Fibroblast of lung (primary cell): ENCODE data around the gene CHST11. TPM values are rescaled to one million over a fixed set of nuclear protein-coding genes. Genes with fewer than 3 reads are reported as not detected.

ENCODE experiments used
- DNase-seq, 2 donors: peaks; one replicate each; pipeline versions ENCODE4 v3.0.0 to v3.0.0-alpha.2; 2010; ENCODE audit warnings: low read depth in 2 of 2
- H2AFZ ChIP-seq: 2 replicates; pipeline ENCODE4 v1.5.1; 2012; ENCODE audit warnings: low read length, control low read depth, inconsistent platforms
- H3K27ac ChIP-seq: 2 replicates; pipeline ENCODE4 v1.5.1; 2011; ENCODE audit warnings: low read length, control low read depth; ENCODE audit not compliant: insufficient read depth
- H3K27me3 ChIP-seq: 2 replicates; pipeline ENCODE4 v1.5.1; 2011; ENCODE audit warnings: mild to moderate bottlenecking, low read length; ENCODE audit not compliant: control insufficient read depth, insufficient read depth
- H3K36me3 ChIP-seq: 2 replicates; pipeline ENCODE4 v1.5.1; 2011; ENCODE audit warnings: low read length; ENCODE audit not compliant: control insufficient read depth, insufficient read depth
- H3K4me1 ChIP-seq: 2 replicates; pipeline ENCODE4 v1.5.1; 2011; ENCODE audit warnings: low read length; ENCODE audit not compliant: control insufficient read depth, insufficient read depth; ENCODE audit errors: extremely low read depth
- H3K4me2 ChIP-seq: 2 replicates; pipeline ENCODE4 v1.5.1; 2011; ENCODE audit warnings: low read length, control low read depth; ENCODE audit not compliant: insufficient read depth; ENCODE audit errors: extremely low read depth
- H3K4me3 ChIP-seq, 4 experiments: fragments of 200-600 bp in 1 of 4; sonication (generic) in 1 of 4; replicated peaks in 1 of 4; 2 replicates each; pipeline ENCODE4 v1.5.1; 2011 to 2016; ENCODE audit warnings: low read length in 4 of 4, low read depth in 3 of 4, mild to moderate bottlenecking in 3 of 4, control low read depth in 2 of 4, inconsistent platforms in 1 of 4, mixed read lengths in 1 of 4; ENCODE audit not compliant: insufficient read depth in 1 of 4; ENCODE audit errors: control extremely low read depth in 1 of 4
- H3K79me2 ChIP-seq: 2 replicates; pipeline ENCODE4 v1.5.1; 2012; ENCODE audit warnings: mild to moderate bottlenecking, low read length, inconsistent platforms; ENCODE audit not compliant: control insufficient read depth, insufficient read depth
- H3K9ac ChIP-seq: 2 replicates; pipeline ENCODE4 v1.5.1; 2011; ENCODE audit warnings: mild to moderate bottlenecking, low read length, control low read depth; ENCODE audit not compliant: insufficient read depth
- H3K9me3 ChIP-seq: 2 replicates; pipeline ENCODE4 v1.5.1; 2012; ENCODE audit warnings: low read depth, low read length; ENCODE audit not compliant: control insufficient read depth, insufficient read depth
- H4K20me1 ChIP-seq: 2 replicates; pipeline ENCODE4 v1.5.1; 2011; ENCODE audit warnings: low read length; ENCODE audit not compliant: control insufficient read depth, insufficient read depth; ENCODE audit errors: extremely low read depth
- CTCF ChIP-seq, 2 donors: IDR thresholded peaks in 1 of 2; conservative IDR thresholded peaks in 1 of 2; 1 replicate in 1 of 2; 2 replicates in 1 of 2; pipeline ENCODE4 v1.5.1; 2011 to 2012; ENCODE audit warnings: low read length in 2 of 2, control low read depth in 1 of 2, inconsistent platforms in 1 of 2, low read depth in 1 of 2, mild to moderate bottlenecking in 1 of 2
- EZH2 ChIP-seq: IDR thresholded peaks from 2 replicates; pipeline ENCODE4 v1.5.1; 2012; ENCODE audit warnings: low read length, control low read depth, mild to moderate bottlenecking; ENCODE audit errors: missing control alignments
- polyA plus RNA-seq, 2 donors: library from polyadenylated mRNA; depleted of rRNA in 1 of 2; stranded (reverse) in 1 of 2; unstranded in 1 of 2; fragments of >200 nt; gene quantifications; 2 replicates each; pipeline ENCODE4 v1.2.1, GENCODE V29; 2011 to 2012; ENCODE audit warnings: missing spikeins in 1 of 2
- total RNA-seq: library from RNA; depleted of rRNA; stranded (reverse); fragments of >200 nt; gene quantifications from 2 replicates; pipeline ENCODE4 v1.2.1, GENCODE V29; 2014

CHST11 gene
- total and polyA plus RNA-seq, 2 donors (not counting 1 experiment from before 2014, with no cell fraction given), result 3.5 to 9.1 TPM

- H4K20me1 ChIP-seq, result no peaks in the 10 kb centered on the region
- peaks cover 3% of the 10 kb centered on the region for H3K4me1 ChIP-seq
- DNase-seq, result peak in 1 of 2 donors; percentile 57
- no peaks in the 10 kb centered on the region for H3K79me2 ChIP-seq
- H3K27me3 ChIP-seq, result no peaks in the 10 kb centered on the region
- H3K36me3 ChIP-seq, result no peaks in the 10 kb centered on the region
- no peak overlapping the region for H3K9ac ChIP-seq
- H3K9me3 ChIP-seq, result no peaks in the 10 kb centered on the region
- no peak overlapping the region for H2AFZ ChIP-seq
- TF ChIP-seq EZH2 (no peak), CTCF (conservative IDR thresholded peaks at IDR 0.05 in 1 of 2, IDR thresholded peaks at IDR 0.05 in 1 of 2; ENCODE audit: low read depth in 1 of 2, low read length in 2 of 2) (no peak)
- no peak overlapping the region for H3K4me3 ChIP-seq
- no peak overlapping the region for H3K27ac ChIP-seq
- H3K4me2 ChIP-seq, result no peak overlapping the region
These were observed 39.0 kb downstream of the CHST11 start for GRCh38 chr12:104495786-104496185.

- Histone ChIP-seq H2AFZ (no peak overlapping the region), H3K4me1 (peaks cover 3% of the 10 kb centered on the region), H3K9me3 (no peaks in the 10 kb centered on the region), H3K27me3 (no peaks in the 10 kb centered on the region), H3K79me2 (no peaks in the 10 kb centered on the region), H3K36me3 (no peaks in the 10 kb centered on the region), H3K4me3 (no peak overlapping the region), H3K4me2 (no peak overlapping the region), H3K27ac (no peak overlapping the region), H3K9ac (no peak overlapping the region), H4K20me1 (no peaks in the 10 kb centered on the region)
- DNase-seq, result peak in 1 of 2 donors; percentile 30
- TF ChIP-seq CTCF (conservative IDR thresholded peaks at IDR 0.05 in 1 of 2, IDR thresholded peaks at IDR 0.05 in 1 of 2; ENCODE audit: low read depth in 1 of 2, low read length in 2 of 2) (no peak), EZH2 (no peak)
These were observed 39.6 kb downstream of the CHST11 start for GRCh38 chr12:104496336-104496735.

GRCh38 chr12:104498211-104498801, 41.6 kb downstream of the CHST11 start:
- peaks cover 5% of the 10 kb centered on the region for H3K4me1 ChIP-seq
- no peaks in the 10 kb centered on the region for H3K36me3 ChIP-seq
- TF ChIP-seq CTCF (conservative IDR thresholded peaks at IDR 0.05 in 1 of 2, IDR thresholded peaks at IDR 0.05 in 1 of 2; ENCODE audit: low read depth in 1 of 2, low read length in 2 of 2) (no peak), EZH2 (no peak)
- H2AFZ ChIP-seq, result no peak overlapping the region
- H3K27ac ChIP-seq, result no peak overlapping the region
- H3K9me3 ChIP-seq, result no peaks in the 10 kb centered on the region
- H3K4me3 ChIP-seq, result no peak overlapping the region
- H3K27me3 ChIP-seq, result no peaks in the 10 kb centered on the region
- H3K9ac ChIP-seq, result no peak overlapping the region
- no peak overlapping the region for H3K4me2 ChIP-seq
- no peaks in the 10 kb centered on the region for H4K20me1 ChIP-seq
- DNase-seq, result peak in 1 of 2 donors; percentile 75
- H3K79me2 ChIP-seq, result no peaks in the 10 kb centered on the region
